ENCODE measurements around the gene PTPN12.
A peak's percentile ranks its signal among the peaks of the same experiment; 100 is the strongest.

Gene PTPN12

DNA sequence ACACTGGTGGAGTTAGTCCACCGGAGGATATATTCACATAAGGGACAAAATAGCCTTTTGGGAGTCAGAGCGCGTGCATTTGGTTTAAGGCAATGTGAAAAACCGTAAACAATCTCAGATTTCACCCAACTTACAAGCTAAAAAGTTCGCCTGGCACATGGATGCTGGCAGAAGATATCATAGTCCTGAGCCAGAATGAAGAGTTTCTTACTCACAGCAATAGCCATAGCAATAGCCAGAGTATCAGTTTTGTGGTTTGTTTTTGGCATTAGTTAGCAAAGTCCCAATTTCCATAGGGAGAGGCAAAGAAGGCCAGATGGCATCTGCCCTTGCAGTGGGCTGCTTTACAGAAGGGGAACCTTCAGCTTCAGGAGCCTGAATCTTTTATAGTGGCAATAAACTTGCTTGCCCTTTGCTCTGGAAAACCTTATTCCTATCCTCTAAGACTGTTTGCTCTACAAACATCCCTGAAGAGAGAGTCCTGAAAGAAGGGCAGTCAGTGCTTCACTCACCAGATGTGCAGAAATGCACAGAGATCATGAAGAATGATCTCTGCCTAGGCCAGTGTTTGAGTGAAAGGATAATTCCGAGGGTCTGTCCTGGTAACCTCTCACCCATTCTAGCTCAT, 130.5 kb downstream of the PTPN12 start:
- DNase-seq = no peak

DNA sequence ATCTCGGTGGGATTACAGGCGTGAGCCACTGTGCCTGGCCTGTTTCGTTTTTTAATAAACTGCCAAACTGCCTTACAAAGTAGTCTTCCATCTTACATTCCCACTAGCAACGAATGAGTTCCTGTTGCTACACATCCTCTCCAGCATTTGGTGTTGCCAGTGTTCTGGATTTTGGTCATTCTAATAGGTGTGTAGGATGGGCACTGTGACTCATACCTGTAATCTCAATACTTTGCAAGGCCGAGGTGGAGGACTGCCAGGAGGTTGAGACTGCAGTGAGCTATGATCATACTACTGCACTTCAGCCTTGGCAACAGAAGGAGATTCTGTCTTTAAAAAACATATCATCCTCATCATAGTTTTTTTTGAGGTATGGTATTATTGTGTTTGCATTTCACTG, 137.8 kb downstream of the PTPN12 start:
- DNase-seq = peak; percentile 51

GRCh38 chr7:77679608-77680007, 142.5 kb downstream of the PTPN12 start:
- peak; percentile 60 for DNase-seq

DNA sequence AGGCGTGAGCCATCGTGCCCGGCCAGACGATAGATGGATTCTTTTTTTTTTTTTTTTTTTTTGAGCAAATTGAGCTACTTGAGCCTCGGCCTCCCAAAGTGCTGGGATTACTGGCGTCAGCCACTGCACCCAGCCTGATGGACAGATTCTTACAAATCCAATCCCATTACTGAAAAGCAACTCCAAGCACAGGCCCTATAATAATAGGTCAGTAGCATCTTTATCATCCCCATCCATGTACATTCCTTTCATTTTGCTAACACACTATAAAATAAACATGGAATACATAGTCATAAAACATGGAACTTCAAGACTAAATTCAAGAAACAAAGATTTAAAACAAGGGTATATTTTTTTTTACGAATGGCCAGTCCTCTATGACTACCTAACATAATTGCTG, 143.2 kb downstream of the PTPN12 start:
- DNase-seq = no peak

- DNase-seq = no peak
Observed at GRCh38 chr7:77684030-77684429, 146.9 kb downstream of the PTPN12 start.

DNA sequence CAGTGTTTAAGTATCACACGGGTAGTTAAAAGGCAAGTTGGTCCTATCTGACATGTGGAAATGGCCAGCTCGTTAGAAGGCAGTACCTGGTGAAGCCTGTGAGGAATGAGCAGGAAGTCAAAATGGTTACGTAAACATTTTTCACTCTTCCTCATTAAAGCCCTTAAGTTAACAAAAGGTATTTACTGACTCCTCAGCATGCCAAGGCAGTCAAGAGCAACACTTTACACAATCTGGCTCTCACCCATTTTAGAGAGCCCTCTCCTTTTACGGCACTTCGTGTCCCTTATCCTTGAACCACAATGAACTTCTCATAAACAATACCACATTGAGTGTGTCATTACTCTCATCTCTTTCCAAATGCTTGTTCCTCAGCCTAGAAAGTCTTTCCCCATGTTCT, 148.1 kb downstream of the PTPN12 start:
- DNase-seq = peak; percentile 88

GRCh38 chr7:77687100-77687746, 150.1 kb downstream of the PTPN12 start:
- peak; percentile 34 for DNase-seq

- DNase-seq = peak; percentile 42
Observed at GRCh38 chr7:77687747-77688144, 150.7 kb downstream of the PTPN12 start.
